B cell (primary cell): ENCODE data around the gene MBP. TPM values are rescaled to one million over a fixed set of nuclear protein-coding genes. Genes with fewer than 3 reads are reported as not detected.

Experiments used
- ATAC-seq: fragments of 200-7000 bp; cut with Tn5 transposase; one replicate; pipeline ENCODE4 v1.10.0; 2021; ENCODE audit warnings: low read depth, mild to moderate bottlenecking, moderate number of reproducible peaks, moderate library complexity
- CTCF ChIA-PET: fragments of 350-600 bp; sonication (Branson Sonifier 250); formaldehyde crosslinking; loops from one replicate; lab custom pipeline; 2021; ENCODE audit warnings: antibody characterized with exemption, inconsistent platforms; lab: Charles Lee
- POLR2A ChIA-PET: fragments of 350-600 bp; sonication (Branson Sonifier 250); formaldehyde crosslinking; loops from one replicate; lab custom pipeline; 2021; ENCODE audit warnings: antibody characterized with exemption; lab: Charles Lee
- DNase-seq: peaks from one replicate; pipeline ENCODE4 v3.0.0; 2013
- H2AFZ ChIP-seq: 2 replicates; pipeline ENCODE4 v1.6.1; 2012; ENCODE audit warnings: mild to moderate bottlenecking, low read depth, low read length; ENCODE audit not compliant: insufficient read depth, poor library complexity, severe bottlenecking
- H3K27ac ChIP-seq, 2 donors: 1 replicate in 1 of 2; 2 replicates in 1 of 2; pipeline ENCODE4 v1.5.1; 2012 to 2013; ENCODE audit warnings: low read length in 2 of 2, mild to moderate bottlenecking in 2 of 2, moderate library complexity in 1 of 2
- H3K27me3 ChIP-seq, 4 experiments: fragments of 200-600 bp in 1 of 4; sonication (generic) in 1 of 4; replicated peaks in 1 of 4; 1 replicate in 2 of 4; 2 replicates in 2 of 4; pipeline versions ENCODE4 v1.6.1 to v1.7.0; 2013 to 2016; ENCODE audit warnings: low read length in 3 of 4, mild to moderate bottlenecking in 2 of 4, mixed read lengths in 1 of 4, moderate library complexity in 1 of 4; ENCODE audit not compliant: insufficient read depth in 4 of 4, control insufficient read depth in 3 of 4; ENCODE audit errors: control extremely low read depth in 1 of 4
- H3K36me3 ChIP-seq, 2 experiments: replicated peaks in 1 of 2; 1 replicate in 1 of 2; 2 replicates in 1 of 2; pipeline versions ENCODE4 v1.6.1 to v1.7.1; 2013; ENCODE audit warnings: low read length in 1 of 2; ENCODE audit not compliant: insufficient read depth in 2 of 2, control insufficient read depth in 1 of 2; ENCODE audit errors: control extremely low read depth in 1 of 2, extremely low read depth in 1 of 2
- H3K4me1 ChIP-seq, 2 donors: fragments of 200-600 bp in 1 of 2; sonication (generic) in 1 of 2; 1 replicate in 1 of 2; 2 replicates in 1 of 2; pipeline versions ENCODE4 v1.5.1 to v1.6.1; 2013 to 2017; ENCODE audit warnings: low read length in 2 of 2; ENCODE audit not compliant: control insufficient read depth in 2 of 2, insufficient read depth in 2 of 2
- H3K4me2 ChIP-seq: replicated peaks from 2 replicates; pipeline ENCODE3; 2012; ENCODE audit warnings: mild to moderate bottlenecking, low read depth, low read length; ENCODE audit not compliant: poor library complexity, severe bottlenecking
- H3K4me3 ChIP-seq, 5 experiments: fragments of 200-600 bp in 1 of 5; sonication (generic) in 1 of 5; 1 replicate in 3 of 5; 2 replicates in 2 of 5; pipeline versions ENCODE4 v1.5.1 to v1.7.0; 2011 to 2016; ENCODE audit warnings: low read length in 4 of 5, mild to moderate bottlenecking in 4 of 5, low read depth in 2 of 5, control low read depth in 1 of 5, moderate library complexity in 1 of 5; ENCODE audit not compliant: insufficient read depth in 1 of 5; ENCODE audit errors: control extremely low read depth in 1 of 5, extremely low read depth in 1 of 5
- H3K79me2 ChIP-seq: fragments of 200-600 bp; sonication (generic); one replicate; pipeline ENCODE4 v1.6.0; 2016; ENCODE audit warnings: low read length; ENCODE audit not compliant: control insufficient read depth, insufficient read depth
- H3K9ac ChIP-seq: fragments of 200-600 bp; sonication (generic); 2 replicates; pipeline ENCODE4 v1.6.1; 2017; ENCODE audit warnings: mild to moderate bottlenecking, low read length, moderate library complexity
- H3K9me3 ChIP-seq, 3 donors: one replicate each; pipeline versions ENCODE4 v1.6.1 to v1.7.1; 2013; ENCODE audit warnings: low read length in 2 of 3; ENCODE audit not compliant: control insufficient read depth in 2 of 3, insufficient read depth in 1 of 3; ENCODE audit errors: control extremely low read depth in 1 of 3
- H4K20me1 ChIP-seq: 2 replicates; pipeline ENCODE4 v1.6.0; 2012; ENCODE audit warnings: mild to moderate bottlenecking, low read length; ENCODE audit not compliant: insufficient read depth, control insufficient read depth, poor library complexity, severe bottlenecking
- H3K27ac Mint-ChIP-seq: one replicate; pipeline ENCODE4 v1.8.0; 2021; ENCODE audit warnings: mixed read lengths
- H3K27me3 Mint-ChIP-seq: one replicate; pipeline ENCODE4 v1.8.0; 2021; ENCODE audit warnings: mixed read lengths
- H3K4me1 Mint-ChIP-seq: one replicate; pipeline ENCODE4 v1.8.0; 2021; ENCODE audit warnings: mixed read lengths
- H3K4me3 Mint-ChIP-seq: one replicate; pipeline ENCODE4 v1.8.0; 2021; ENCODE audit warnings: mixed read lengths
- H3K9me3 Mint-ChIP-seq: one replicate; pipeline ENCODE4 v1.8.0; 2022; ENCODE audit warnings: mixed read lengths; ENCODE audit not compliant: insufficient read depth
- EZH2 ChIP-seq: IDR thresholded peaks from 2 replicates; pipeline ENCODE4 v1.6.1; 2012; ENCODE audit warnings: borderline replicate concordance, low read depth, mild to moderate bottlenecking, moderate library complexity, low read length; ENCODE audit not compliant: insufficient read depth, poor library complexity, severe bottlenecking
- whole genome bisulfite sequencing: methylation state at CpG from one replicate; pipeline ENCODE4 v1.1.5; 2013; ENCODE audit warnings: missing lambda C conversion rate; ENCODE audit not compliant: insufficient coverage; 5-methylcytosine and 5-hydroxymethylcytosine counted together
- intact Hi-C: fragments of 100-400 bp; cut with micrococcal nuclease; formaldehyde crosslinking; loops from one replicate; pipeline ENCODE4 v1.10.0; 2022
- polyA plus RNA-seq: library from polyadenylated mRNA; depleted of rRNA; stranded (reverse); fragments of >200 nt; gene quantifications from 2 replicates; pipeline ENCODE4 v1.2.3, GENCODE V29; 2012
- total RNA-seq, 2 donors: library from RNA; stranded (reverse); fragments of 120-200 nt in 1 of 2; gene quantifications; 1 replicate in 1 of 2; 2 replicates in 1 of 2; pipeline versions ENCODE4 v1.2.3 to v1.2.4, GENCODE V29; 2013 to 2022
- TF ChIP-seq, protein P1 (sequence below): fragments of 200-600 bp; IDR thresholded peaks from one replicate; pipeline ENCODE4 v1.8.0; 2022; ENCODE audit warnings: antibody characterized with exemption, mild to moderate bottlenecking

Gene MBP
- total and polyA plus RNA-seq, 2 donors (not counting 1 experiment from before 2014, with no cell fraction given), result 30.1 to 192 TPM

DNA sequence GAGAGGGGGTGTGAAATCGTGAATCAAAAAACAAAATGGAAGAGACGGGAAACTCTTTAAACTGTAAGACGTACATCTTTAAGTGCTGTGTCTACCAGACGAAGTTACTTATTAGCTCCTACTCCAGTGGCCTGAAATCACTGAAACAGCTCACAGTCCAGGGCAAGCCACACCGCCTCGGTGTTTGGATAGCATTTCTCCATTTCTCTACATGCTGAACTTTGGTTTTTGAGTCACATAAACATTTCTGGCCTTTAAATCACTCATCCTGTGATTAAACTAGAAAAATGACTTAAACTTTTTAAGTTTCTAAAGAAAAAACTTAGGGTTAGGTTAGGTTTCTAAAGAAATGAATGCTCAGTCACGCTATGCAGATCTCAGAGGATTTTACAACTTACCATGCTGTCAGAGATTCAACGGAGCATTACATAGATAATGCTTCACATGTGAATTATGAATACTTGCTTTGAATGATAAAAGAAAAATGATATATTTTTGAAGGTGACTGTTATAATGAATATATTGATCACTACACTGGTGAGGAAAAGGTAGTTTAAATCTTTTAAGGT is 138.4 kb downstream of the MBP start:
- intact Hi-C loops, result no loop called here
- Histone ChIP-seq H3K27me3 (peaks cover 0 to 2% (median 0%) of the 10 kb centered on the region in 4 experiments), H4K20me1 (no peaks in the 10 kb centered on the region), H3K79me2 (no peaks in the 10 kb centered on the region), H3K4me3 (no peak overlapping the region), H3K27ac (no peak overlapping the region), H3K36me3 (no peaks in the 10 kb centered on the region), H2AFZ (no peak overlapping the region), H3K4me2 (no peak overlapping the region), H3K9ac (no peak overlapping the region), H3K4me1 (peaks cover 0 to 12% of the 10 kb centered on the region in 2 donors), H3K9me3 (no peaks in the 10 kb centered on the region)
- ATAC-seq, result no peak
- no peaks in the 10 kb centered on the region for H3K27me3 Mint-ChIP-seq
- no peak for TF ChIP-seq EZH2
- TF ChIP-seq, protein P1, sequence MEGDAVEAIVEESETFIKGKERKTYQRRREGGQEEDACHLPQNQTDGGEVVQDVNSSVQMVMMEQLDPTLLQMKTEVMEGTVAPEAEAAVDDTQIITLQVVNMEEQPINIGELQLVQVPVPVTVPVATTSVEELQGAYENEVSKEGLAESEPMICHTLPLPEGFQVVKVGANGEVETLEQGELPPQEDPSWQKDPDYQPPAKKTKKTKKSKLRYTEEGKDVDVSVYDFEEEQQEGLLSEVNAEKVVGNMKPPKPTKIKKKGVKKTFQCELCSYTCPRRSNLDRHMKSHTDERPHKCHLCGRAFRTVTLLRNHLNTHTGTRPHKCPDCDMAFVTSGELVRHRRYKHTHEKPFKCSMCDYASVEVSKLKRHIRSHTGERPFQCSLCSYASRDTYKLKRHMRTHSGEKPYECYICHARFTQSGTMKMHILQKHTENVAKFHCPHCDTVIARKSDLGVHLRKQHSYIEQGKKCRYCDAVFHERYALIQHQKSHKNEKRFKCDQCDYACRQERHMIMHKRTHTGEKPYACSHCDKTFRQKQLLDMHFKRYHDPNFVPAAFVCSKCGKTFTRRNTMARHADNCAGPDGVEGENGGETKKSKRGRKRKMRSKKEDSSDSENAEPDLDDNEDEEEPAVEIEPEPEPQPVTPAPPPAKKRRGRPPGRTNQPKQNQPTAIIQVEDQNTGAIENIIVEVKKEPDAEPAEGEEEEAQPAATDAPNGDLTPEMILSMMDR, result no peak
- H3K4me3 Mint-ChIP-seq, result no peak overlapping the region
- ChIA-PET CTCF (interaction anchor here (0.7 to 7.9 kb wide), 5 partner anchors 8 to 81 kb away, joined by 3 to 43 read pairs (median 5); no protein-coding TSS in a partner anchor), POLR2A (no interaction called here)
- no peak for DNase-seq
- H3K4me1 Mint-ChIP-seq, result peaks cover 15% of the 10 kb centered on the region
- no peaks in the 10 kb centered on the region for H3K9me3 Mint-ChIP-seq
- 91% methylated on average over 4 of the region's 8 CpGs for WGBS
- H3K27ac Mint-ChIP-seq, result no peak overlapping the region

DNA sequence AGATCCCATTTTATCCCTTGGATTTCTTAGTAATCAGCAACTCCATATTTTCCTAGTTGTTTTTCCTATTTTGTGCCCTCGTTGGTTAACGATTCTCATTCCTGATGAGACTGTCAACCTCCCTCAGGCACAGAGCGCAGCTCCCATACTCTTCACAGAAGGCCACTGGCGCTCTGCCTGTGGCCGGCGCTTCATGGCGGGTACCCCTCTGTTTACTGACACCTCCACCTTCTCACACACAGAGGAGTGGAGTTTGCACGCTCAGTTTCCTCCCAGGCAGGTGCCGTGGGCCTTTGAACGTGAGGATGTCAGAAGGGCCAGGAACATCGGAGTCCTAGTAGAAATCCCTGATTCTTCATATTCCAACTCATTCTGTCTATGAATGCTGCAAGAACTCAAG is 139.0 kb downstream of the MBP start:
- no peak overlapping the region for H3K9ac ChIP-seq
- H3K27me3 ChIP-seq, result peaks cover 0 to 2% (median 0%) of the 10 kb centered on the region in 4 experiments
- DNase-seq (no peak), ATAC-seq (no peak)
- WGBS, result 96% methylated on average over 11 of the region's 11 CpGs
- no peak overlapping the region for H3K4me3 ChIP-seq
- no peak overlapping the region for H2AFZ ChIP-seq
- H3K79me2 ChIP-seq, result no peaks in the 10 kb centered on the region
- Mint-ChIP-seq H3K4me3 (no peak overlapping the region), H3K9me3 (no peaks in the 10 kb centered on the region), H3K27me3 (no peaks in the 10 kb centered on the region), H3K27ac (no peak overlapping the region), H3K4me1 (peaks cover 20% of the 10 kb centered on the region)
- TF ChIP-seq, protein P1, result no peak
- TF ChIP-seq EZH2, result no peak
- no peak overlapping the region for H3K27ac ChIP-seq
- no peaks in the 10 kb centered on the region for H3K36me3 ChIP-seq
- no peak overlapping the region for H3K4me2 ChIP-seq
- intact Hi-C loops, result no loop called here
- ChIA-PET POLR2A (no interaction called here), CTCF (interaction anchor here (0.7 to 7.9 kb wide), 4 partner anchors 9 to 71 kb away, joined by 3 to 43 read pairs (median 5); no protein-coding TSS in a partner anchor)
- no peaks in the 10 kb centered on the region for H4K20me1 ChIP-seq
- H3K9me3 ChIP-seq, result no peaks in the 10 kb centered on the region
- peaks cover 0 to 18% of the 10 kb centered on the region in 2 donors for H3K4me1 ChIP-seq
